ENCODE measurements around the gene COA1.

- TF ChIP-seq CTCF (IDR thresholded peaks at IDR 0.05) (no peak), POLR2A (IDR thresholded peaks at IDR 0.05) (no peak)
Observed at GRCh38 chr7:43634384-43634783, 94.9 kb downstream of the COA1 start.

Data from esophagus squamous epithelium (tissue), 4 donors.